ENCODE measurements around the gene PSME1. TPM values are rescaled to one million over a fixed set of nuclear protein-coding genes. Genes with fewer than 3 reads are reported as not detected.

The PSME1 gene
- total and polyA plus RNA-seq, 10 of the 15 experiments (the other 5 are each of a cell fraction or from before 2014, with no cell fraction given): 250 to 1,378 (median 412) TPM

GRCh38 chr14:24146978-24147760, 11.2 kb downstream of the PSME1 start, which contains the start of gene RNF31 (continued):
- TF ChIP-seq ZNF592 (IDR thresholded peaks at IDR 0.05) (no peak), NBN (IDR thresholded peaks at IDR 0.05) (peak; percentile 90), POLR2AphosphoS2 (IDR thresholded peaks at IDR 0.05; ENCODE audit: low read depth, low read length) (no peak; the same call in 1 of the 2 replicates), TBL1XR1 (IDR thresholded peaks at IDR 0.05; ENCODE audit: low read depth, low read length) (0 out of 2 replicates have a peak, but pooled peaks have one; percentile 23), NFXL1 (IDR thresholded peaks at IDR 0.05; ENCODE audit: borderline replicate concordance) (0 out of 2 replicates have a peak, but pooled peaks have one; percentile 30), MEF2A (IDR thresholded peaks at IDR 0.05; ENCODE audit: insufficient read depth, low read depth, low read length) (no peak), IKZF2 (IDR thresholded peaks at IDR 0.05) (no peak), CBX5 (IDR thresholded peaks at IDR 0.05; ENCODE audit: low read depth) (no peak), BHLHE40 (IDR thresholded peaks at IDR 0.05; ENCODE audit: borderline replicate concordance in 1 of 2, low read depth in 2 of 2, low read length in 1 of 2) (peak in 1 of 2 experiments; percentile 24; a peak in 1 of 4 replicates), CHD1 (IDR thresholded peaks at IDR 0.05; ENCODE audit: low read depth, low read length) (no peak), NRF1 (conservative IDR thresholded peaks at IDR 0.05; ENCODE audit: low read depth, low read length) (no peak; the same call in 1 of the 2 replicates), SUZ12 (IDR thresholded peaks at IDR 0.05; ENCODE audit: unreplicated experiment) (no peak), BCLAF1 (IDR thresholded peaks at IDR 0.05) (no peak)
- TF ChIP-seq, protein P1, sequence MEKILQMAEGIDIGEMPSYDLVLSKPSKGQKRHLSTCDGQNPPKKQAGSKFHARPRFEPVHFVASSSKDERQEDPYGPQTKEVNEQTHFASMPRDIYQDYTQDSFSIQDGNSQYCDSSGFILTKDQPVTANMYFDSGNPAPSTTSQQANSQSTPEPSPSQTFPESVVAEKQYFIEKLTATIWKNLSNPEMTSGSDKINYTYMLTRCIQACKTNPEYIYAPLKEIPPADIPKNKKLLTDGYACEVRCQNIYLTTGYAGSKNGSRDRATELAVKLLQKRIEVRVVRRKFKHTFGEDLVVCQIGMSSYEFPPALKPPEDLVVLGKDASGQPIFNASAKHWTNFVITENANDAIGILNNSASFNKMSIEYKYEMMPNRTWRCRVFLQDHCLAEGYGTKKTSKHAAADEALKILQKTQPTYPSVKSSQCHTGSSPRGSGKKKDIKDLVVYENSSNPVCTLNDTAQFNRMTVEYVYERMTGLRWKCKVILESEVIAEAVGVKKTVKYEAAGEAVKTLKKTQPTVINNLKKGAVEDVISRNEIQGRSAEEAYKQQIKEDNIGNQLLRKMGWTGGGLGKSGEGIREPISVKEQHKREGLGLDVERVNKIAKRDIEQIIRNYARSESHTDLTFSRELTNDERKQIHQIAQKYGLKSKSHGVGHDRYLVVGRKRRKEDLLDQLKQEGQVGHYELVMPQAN (conservative IDR thresholded peaks at IDR 0.05): peak; percentile 60
- TF ChIP-seq, protein P2, sequence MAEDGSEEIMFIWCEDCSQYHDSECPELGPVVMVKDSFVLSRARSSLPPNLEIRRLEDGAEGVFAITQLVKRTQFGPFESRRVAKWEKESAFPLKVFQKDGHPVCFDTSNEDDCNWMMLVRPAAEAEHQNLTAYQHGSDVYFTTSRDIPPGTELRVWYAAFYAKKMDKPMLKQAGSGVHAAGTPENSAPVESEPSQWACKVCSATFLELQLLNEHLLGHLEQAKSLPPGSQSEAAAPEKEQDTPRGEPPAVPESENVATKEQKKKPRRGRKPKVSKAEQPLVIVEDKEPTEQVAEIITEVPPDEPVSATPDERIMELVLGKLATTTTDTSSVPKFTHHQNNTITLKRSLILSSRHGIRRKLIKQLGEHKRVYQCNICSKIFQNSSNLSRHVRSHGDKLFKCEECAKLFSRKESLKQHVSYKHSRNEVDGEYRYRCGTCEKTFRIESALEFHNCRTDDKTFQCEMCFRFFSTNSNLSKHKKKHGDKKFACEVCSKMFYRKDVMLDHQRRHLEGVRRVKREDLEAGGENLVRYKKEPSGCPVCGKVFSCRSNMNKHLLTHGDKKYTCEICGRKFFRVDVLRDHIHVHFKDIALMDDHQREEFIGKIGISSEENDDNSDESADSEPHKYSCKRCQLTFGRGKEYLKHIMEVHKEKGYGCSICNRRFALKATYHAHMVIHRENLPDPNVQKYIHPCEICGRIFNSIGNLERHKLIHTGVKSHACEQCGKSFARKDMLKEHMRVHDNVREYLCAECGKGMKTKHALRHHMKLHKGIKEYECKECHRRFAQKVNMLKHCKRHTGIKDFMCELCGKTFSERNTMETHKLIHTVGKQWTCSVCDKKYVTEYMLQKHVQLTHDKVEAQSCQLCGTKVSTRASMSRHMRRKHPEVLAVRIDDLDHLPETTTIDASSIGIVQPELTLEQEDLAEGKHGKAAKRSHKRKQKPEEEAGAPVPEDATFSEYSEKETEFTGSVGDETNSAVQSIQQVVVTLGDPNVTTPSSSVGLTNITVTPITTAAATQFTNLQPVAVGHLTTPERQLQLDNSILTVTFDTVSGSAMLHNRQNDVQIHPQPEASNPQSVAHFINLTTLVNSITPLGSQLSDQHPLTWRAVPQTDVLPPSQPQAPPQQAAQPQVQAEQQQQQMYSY (CRISPR knock-in tag; IDR thresholded peaks at IDR 0.05): no peak
